ENCODE measurements around the gene RTN1. TPM values are rescaled to one million over a fixed set of nuclear protein-coding genes. Genes with fewer than 3 reads are reported as not detected.
A peak's percentile ranks its signal among the peaks of the same experiment; 100 is the strongest.

Gene RTN1
- total RNA-seq, 1 donor from 2014 or later, result not detected

DNA sequence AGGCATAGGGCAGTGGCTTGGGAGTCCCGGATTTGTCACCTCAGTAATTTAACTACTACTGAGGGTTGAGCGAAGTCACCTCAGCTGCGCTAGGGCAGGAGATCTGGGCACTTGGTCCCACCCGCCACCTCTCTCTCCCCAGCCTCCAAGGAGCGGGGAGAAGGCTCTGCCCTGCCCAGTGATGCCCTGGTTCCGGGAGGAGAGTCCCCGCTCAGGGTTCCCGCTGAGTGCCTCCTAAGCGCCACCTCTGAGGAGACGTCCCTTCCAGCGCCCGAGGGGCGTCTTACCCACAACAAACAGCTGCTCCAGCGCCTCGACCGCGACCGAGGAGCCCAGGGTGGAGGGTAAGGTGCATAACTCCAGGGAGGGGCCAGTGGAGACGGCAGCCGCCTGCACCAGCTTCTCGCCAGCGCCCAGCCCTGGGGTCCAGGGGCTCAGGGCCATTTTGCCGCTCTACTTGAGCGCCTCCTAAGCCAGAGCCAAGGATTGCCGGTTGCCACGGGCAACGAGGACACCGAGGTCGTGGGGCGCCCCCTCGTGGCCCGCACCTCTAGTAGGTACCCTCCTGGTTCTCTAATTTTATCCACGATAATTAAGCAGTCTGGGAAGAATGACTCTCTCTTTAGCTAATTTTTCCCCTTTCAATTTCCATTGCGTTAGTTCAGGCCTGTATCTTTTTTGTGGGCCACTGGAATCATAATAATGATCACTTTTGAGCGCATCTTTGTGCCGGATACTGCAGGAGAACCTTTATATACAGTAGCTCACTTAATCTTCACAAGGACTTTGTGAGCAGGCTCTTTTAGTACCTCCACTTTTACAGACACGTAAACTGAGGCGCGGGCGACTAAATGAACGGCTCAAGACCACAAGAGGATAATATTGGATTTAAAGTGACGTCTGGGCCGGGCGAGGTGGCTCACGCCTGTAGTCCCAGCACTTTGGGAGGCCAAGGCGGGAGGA, 294.0 kb downstream of the RTN1 start, which contains the start of gene CCDC175:
CCDC175 (minus strand) TSS at position 481 of the 963 bp plus-strand sequence; CDS start at position 444, 37 bp downstream.
- ChIA-PET CTCF (interaction anchor here (0.6 to 2.3 kb wide), 10 partner anchors 9 to 609 kb away, joined by 3 to 9 read pairs (median 5); partner anchors contain the start of genes JKAMP and L3HYPDH), POLR2A (no interaction called here)
- Mint-ChIP-seq H3K9me3 (no peaks in the 10 kb centered on the region), H3K27ac (no peak within 1 kb of the TSS), H3K27me3 (peaks cover 11% of the 10 kb centered on the region), H3K36me3 (ENCODE audit: low read depth) (no peaks in the 10 kb centered on the region), H3K4me1 (peaks cover 8% of the 10 kb centered on the region), H3K4me3 (peak within 1 kb of the TSS; percentile 70)
- peak; percentile 94 for ATAC-seq (ENCODE audit: low read depth)
- no peak for TF ChIP-seq CTCF (IDR thresholded peaks at IDR 0.05)
- intact Hi-C loops (cut with micrococcal nuclease), result loop anchor here (1.0 to 10.0 kb wide), 7 partner anchors 69 to 1075 kb away; partner anchors contain the start of genes JKAMP, L3HYPDH and PCNX4
- DNase-seq, result peak; percentile 68

DNA sequence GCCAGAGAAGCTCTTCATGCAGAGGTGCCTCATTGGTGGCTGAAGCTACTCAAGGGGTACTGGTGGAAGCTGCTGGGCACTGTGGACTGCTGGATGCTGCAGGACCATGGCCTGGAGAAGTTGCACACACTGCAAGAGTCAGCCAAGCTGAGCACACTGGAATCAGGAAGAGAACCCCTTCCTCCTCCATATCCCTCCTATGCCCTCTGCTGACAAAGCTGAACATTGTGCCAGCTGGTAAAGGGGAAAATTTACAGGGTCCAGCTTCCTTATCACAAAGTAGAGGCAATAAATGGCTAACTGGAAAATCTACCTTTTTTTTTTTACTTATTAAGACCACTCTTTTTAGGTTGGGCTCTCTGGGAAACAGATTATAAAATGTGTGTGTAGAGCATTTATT, 300.5 kb downstream of the RTN1 start:
- H3K4me3 Mint-ChIP-seq, result no peak overlapping the region
- peaks cover 16% of the 10 kb centered on the region for H3K27me3 Mint-ChIP-seq
- no peak for DNase-seq
- no peaks in the 10 kb centered on the region for H3K36me3 Mint-ChIP-seq (ENCODE audit: low read depth)
- no peak for ATAC-seq (ENCODE audit: low read depth)
- intact Hi-C loops (cut with micrococcal nuclease), result loop anchor here (10.0 kb wide), 1 partner anchor 525 kb away; the partner anchor contains the start of gene PCNX4
- H3K4me1 Mint-ChIP-seq, result no peaks in the 10 kb centered on the region
- no peak for TF ChIP-seq CTCF (IDR thresholded peaks at IDR 0.05)
- no peak overlapping the region for H3K27ac Mint-ChIP-seq
- ChIA-PET POLR2A (no interaction called here), CTCF (interaction anchor here (0.7 kb wide), 1 partner anchor 1522 kb away, joined by 3 read pairs; no protein-coding TSS in a partner anchor)
- H3K9me3 Mint-ChIP-seq, result no peaks in the 10 kb centered on the region

DNA sequence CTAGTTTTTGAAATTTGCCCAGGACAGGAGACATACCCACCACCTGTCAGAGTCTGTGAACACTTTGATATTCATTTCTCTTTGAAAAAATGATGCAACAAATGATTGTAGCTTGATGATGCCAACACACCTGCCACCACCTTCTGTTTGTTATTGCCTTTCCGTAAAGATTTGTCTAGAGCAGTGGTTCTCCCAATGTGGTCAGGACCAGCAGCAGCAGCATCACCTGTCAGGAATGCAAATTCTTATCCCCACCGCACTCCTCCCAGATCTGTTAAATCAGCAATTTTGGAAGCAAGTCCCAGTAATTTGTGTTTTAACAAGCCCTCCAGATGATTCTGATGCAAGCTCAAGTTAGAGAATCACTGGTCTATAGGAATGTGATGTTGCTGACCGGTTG, 303.9 kb downstream of the RTN1 start:
- no peaks in the 10 kb centered on the region for H3K4me1 Mint-ChIP-seq

GRCh38 chr14:59566296-59566695, 304.3 kb downstream of the RTN1 start:
- no peaks in the 10 kb centered on the region for H3K4me1 Mint-ChIP-seq
- H3K27me3 Mint-ChIP-seq, result peaks cover 17% of the 10 kb centered on the region
- TF ChIP-seq CTCF (IDR thresholded peaks at IDR 0.05), result no peak
- H3K27ac Mint-ChIP-seq, result no peak overlapping the region
- H3K36me3 Mint-ChIP-seq (ENCODE audit: low read depth), result no peaks in the 10 kb centered on the region
- ChIA-PET POLR2A (no interaction called here), CTCF (interaction anchor here (2.1 kb wide), 1 partner anchor 10 kb away, joined by 9 read pairs; the partner anchor contains the start of gene CCDC175)
- H3K4me3 Mint-ChIP-seq, result no peak overlapping the region
- H3K9me3 Mint-ChIP-seq, result no peaks in the 10 kb centered on the region
- ATAC-seq (ENCODE audit: low read depth) (no peak), DNase-seq (no peak)
- intact Hi-C loops (cut with micrococcal nuclease), result no loop called here

More for the DNA sequence above, 303.9 kb downstream of the RTN1 start:
- DNase-seq (no peak), ATAC-seq (ENCODE audit: low read depth) (no peak)
- intact Hi-C loops (cut with micrococcal nuclease), result no loop called here
- POLR2A ChIA-PET, result no interaction called here
- no peak overlapping the region for H3K4me3 Mint-ChIP-seq
- no peaks in the 10 kb centered on the region for H3K36me3 Mint-ChIP-seq (ENCODE audit: low read depth)
- H3K9me3 Mint-ChIP-seq, result no peaks in the 10 kb centered on the region
- CTCF ChIA-PET, result interaction anchor here (2.1 kb wide), 1 partner anchor 10 kb away, joined by 9 read pairs; the partner anchor contains the start of gene CCDC175
- no peak overlapping the region for H3K27ac Mint-ChIP-seq
- no peak for TF ChIP-seq CTCF (IDR thresholded peaks at IDR 0.05)
- H3K27me3 Mint-ChIP-seq, result peaks cover 17% of the 10 kb centered on the region

DNA sequence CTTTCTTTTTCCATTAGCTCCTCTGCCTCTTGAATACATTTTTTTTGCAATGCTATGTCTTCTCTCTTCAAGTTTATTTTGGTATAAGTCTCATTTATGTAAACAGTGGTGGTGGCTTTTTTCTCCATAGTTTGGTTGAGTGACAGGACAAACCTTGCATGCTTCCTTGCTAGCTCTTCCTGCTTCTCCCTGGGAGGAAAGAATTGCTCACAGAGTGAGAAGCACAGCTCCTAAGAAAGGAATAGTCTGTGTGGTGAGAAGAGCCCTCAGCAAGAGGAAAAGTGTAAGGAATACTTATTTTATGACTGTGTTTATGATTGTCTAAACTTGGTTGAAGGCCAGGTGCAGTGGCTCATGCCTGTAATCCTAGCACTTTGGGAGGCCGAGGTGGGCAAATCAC, 305.5 kb downstream of the RTN1 start:
- Mint-ChIP-seq H3K4me1 (no peaks in the 10 kb centered on the region), H3K36me3 (ENCODE audit: low read depth) (no peaks in the 10 kb centered on the region), H3K4me3 (no peak overlapping the region), H3K27me3 (peaks cover 17% of the 10 kb centered on the region), H3K27ac (no peak overlapping the region), H3K9me3 (no peaks in the 10 kb centered on the region)
- intact Hi-C loops (cut with micrococcal nuclease), result no loop called here
- no peak for TF ChIP-seq CTCF (IDR thresholded peaks at IDR 0.05)
- ChIA-PET POLR2A (no interaction called here), CTCF (interaction anchor here (2.1 kb wide), 1 partner anchor 12 kb away, joined by 9 read pairs; the partner anchor contains the start of gene CCDC175)
- no peak for ATAC-seq (ENCODE audit: low read depth)
- no peak for DNase-seq

Measured in activated B cell treated with CpG ODN at 0.5 μM for 24 hours (primary cell).